T-cell (primary cell): ENCODE measurements around the gene POU1F1. TPM values are rescaled to one million over a fixed set of nuclear protein-coding genes. Genes with fewer than 3 reads are reported as not detected.
"Not testable (repeated sequence)": the region's sequence is repeated elsewhere in the genome, so short reads cannot be mapped to it uniquely, and the experiment has no call there.

Experiments
- ATAC-seq, 4 experiments: fragments of 200-7000 bp in 3 of 4; fragments of 150-1000 bp in 1 of 4; cut with Tn5 transposase; replicated peaks in 1 of 4; 1 replicate in 3 of 4; 2 replicates in 1 of 4; pipeline ENCODE4 v1.10.0; 2021; ENCODE audit warnings: moderate library complexity in 3 of 4, mild to moderate bottlenecking in 2 of 4, moderate number of reproducible peaks in 1 of 4
- CTCF ChIA-PET, 2 donors: fragments of 300-600 bp; sonication (Branson Sonifier 250); formaldehyde crosslinking; loops; one replicate each; lab custom pipeline; 2022; ENCODE audit warnings: antibody characterized with exemption in 2 of 2; lab: Charles Lee
- POLR2A ChIA-PET, 2 donors: fragments of 300-600 bp; sonication (Branson Sonifier 250); formaldehyde crosslinking; loops; one replicate each; lab custom pipeline; 2022; ENCODE audit warnings: antibody characterized with exemption in 2 of 2; lab: Charles Lee
- DNase-seq, 35 experiments: peaks; one replicate each; pipeline versions ENCODE4 v3.0.0 to v3.0.0-alpha.2; 2013 to 2023
- H3K27ac ChIP-seq: one replicate; pipeline ENCODE4 v1.5.1; 2013; ENCODE audit warnings: low read length
- H3K27me3 ChIP-seq, 2 experiments: replicated peaks in 1 of 2; 1 replicate in 1 of 2; 2 replicates in 1 of 2; pipeline versions ENCODE4 v1.6.1 to v1.7.0; 2013; ENCODE audit warnings: low read length in 1 of 2, mixed read lengths in 1 of 2; ENCODE audit not compliant: control insufficient read depth in 2 of 2, insufficient read depth in 2 of 2; ENCODE audit errors: extremely low read depth in 1 of 2
- H3K36me3 ChIP-seq, 2 donors: 1 replicate in 1 of 2; 2 replicates in 1 of 2; pipeline versions ENCODE4 v1.6.1 to v1.7.0; 2013; ENCODE audit warnings: low read length in 1 of 2; ENCODE audit not compliant: control insufficient read depth in 2 of 2, insufficient read depth in 1 of 2; ENCODE audit errors: extremely low read depth in 1 of 2
- H3K4me1 ChIP-seq, 2 experiments: 1 replicate in 1 of 2; 2 replicates in 1 of 2; pipeline versions ENCODE4 v1.6.1 to v1.7.0; 2013; ENCODE audit warnings: low read length in 2 of 2, mixed read lengths in 1 of 2; ENCODE audit not compliant: insufficient read depth in 2 of 2, control insufficient read depth in 1 of 2; ENCODE audit errors: extremely low read depth in 1 of 2
- H3K4me3 ChIP-seq, 2 donors: 1 replicate in 1 of 2; 2 replicates in 1 of 2; pipeline versions ENCODE4 v1.5.1 to v1.7.0; 2013; ENCODE audit warnings: mild to moderate bottlenecking in 2 of 2, low read length in 1 of 2, moderate library complexity in 1 of 2; ENCODE audit not compliant: control insufficient read depth in 1 of 2; ENCODE audit errors: extremely low read depth in 1 of 2
- H3K9me3 ChIP-seq: 2 replicates; pipeline ENCODE4 v1.7.0; 2013
- H3K27ac Mint-ChIP-seq, 2 donors: one replicate each; pipeline ENCODE4 v1.8.0; 2020 to 2021; ENCODE audit warnings: mild to moderate bottlenecking in 2 of 2, mixed read lengths in 2 of 2
- H3K27me3 Mint-ChIP-seq, 2 donors: one replicate each; pipeline ENCODE4 v1.8.0; 2021 to 2022; ENCODE audit warnings: mixed read lengths in 2 of 2
- H3K36me3 Mint-ChIP-seq: one replicate; pipeline ENCODE4 v1.8.0; 2021; ENCODE audit warnings: mixed read lengths
- H3K4me1 Mint-ChIP-seq, 3 donors: one replicate each; pipeline ENCODE4 v1.8.0; 2020 to 2022; ENCODE audit warnings: mixed read lengths in 3 of 3, mild to moderate bottlenecking in 1 of 3
- H3K4me3 Mint-ChIP-seq, 3 donors: one replicate each; pipeline ENCODE4 v1.8.0; 2020 to 2022; ENCODE audit warnings: mild to moderate bottlenecking in 3 of 3, mixed read lengths in 3 of 3, moderate library complexity in 3 of 3
- H3K9me3 Mint-ChIP-seq, 3 donors: one replicate each; pipeline ENCODE4 v1.8.0; 2020 to 2022; ENCODE audit warnings: mixed read lengths in 3 of 3
- WGBS: methylation state at CpG from one replicate; pipeline ENCODE4 v1.1.5; 2013; ENCODE audit warnings: missing lambda C conversion rate; ENCODE audit not compliant: insufficient coverage; 5-methylcytosine and 5-hydroxymethylcytosine counted together
- total RNA-seq, 35 experiments: library from RNA in 6 of 35; stranded (reverse) in 6 of 35; fragments of 120-200 nt in 1 of 35; gene quantifications; one replicate each; pipeline versions ENCODE4 v1.2.1 to v1.2.4 and lab custom pipeline; 2013 to 2026

Gene POU1F1
- total RNA-seq, 5 donors from 2014 or later (not counting 1 experiment from before 2014, with no cell fraction given) = not detected

DNA sequence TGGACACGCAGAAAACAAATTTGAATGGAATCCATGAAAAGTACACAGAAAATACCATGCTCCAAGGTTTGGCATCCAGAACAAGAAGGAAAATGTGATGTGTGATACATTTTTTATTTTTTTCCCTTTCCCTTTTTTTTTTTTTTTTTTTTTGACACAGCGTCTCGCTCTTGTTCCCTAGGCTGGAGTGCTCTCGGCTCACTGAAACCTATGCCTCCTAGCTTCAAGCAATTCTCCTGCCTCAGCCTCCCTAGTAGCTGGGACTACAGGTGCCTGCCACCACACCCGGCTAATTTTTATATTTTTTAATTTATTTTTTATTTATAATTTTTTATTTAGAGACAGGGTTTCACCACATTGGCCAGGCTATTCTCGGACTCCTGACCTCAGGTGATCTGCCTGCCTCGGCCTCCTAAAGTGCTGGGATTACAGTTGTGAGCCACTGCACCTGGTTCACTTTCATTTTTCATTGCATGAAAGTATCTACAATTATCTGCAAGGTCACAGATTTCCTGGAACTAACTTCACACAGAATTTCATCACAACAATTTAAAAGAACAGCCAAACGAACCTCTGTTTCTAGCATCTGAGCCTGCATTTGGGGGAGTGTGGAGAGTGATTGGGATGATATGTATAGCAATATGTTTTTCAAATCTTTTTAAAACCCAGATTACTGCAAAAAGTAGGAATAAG is 8.3 kb downstream of the POU1F1 start:
- Mint-ChIP-seq H3K36me3 (no peaks in the 10 kb centered on the region), H3K4me3 (no peak overlapping the region), H3K27me3 (no peaks in the 10 kb centered on the region), H3K27ac (no peak overlapping the region), H3K9me3 (no peaks in the 10 kb centered on the region), H3K4me1 (peaks cover 21 to 33% (median 22%) of the 10 kb centered on the region in 3 donors)
- ChIA-PET CTCF (no interaction called here), POLR2A (interaction anchor here in 1 of 2 donors (0.6 kb wide), 1 partner anchor 43 kb away, joined by 3 read pairs; no protein-coding TSS in a partner anchor)
- H3K27me3 ChIP-seq = no peaks in the 10 kb centered on the region
- no peak overlapping the region for H3K4me3 ChIP-seq
- ATAC-seq (no peak), DNase-seq (no peak)
- H3K4me1 ChIP-seq = peaks cover 4% of the 10 kb centered on the region in 2 experiments
- H3K27ac ChIP-seq = no peak overlapping the region
- H3K36me3 ChIP-seq = no peaks in the 10 kb centered on the region
- WGBS = no CpG with 5 or more reads among the region's 8 CpGs
- no peaks in the 10 kb centered on the region for H3K9me3 ChIP-seq

DNA sequence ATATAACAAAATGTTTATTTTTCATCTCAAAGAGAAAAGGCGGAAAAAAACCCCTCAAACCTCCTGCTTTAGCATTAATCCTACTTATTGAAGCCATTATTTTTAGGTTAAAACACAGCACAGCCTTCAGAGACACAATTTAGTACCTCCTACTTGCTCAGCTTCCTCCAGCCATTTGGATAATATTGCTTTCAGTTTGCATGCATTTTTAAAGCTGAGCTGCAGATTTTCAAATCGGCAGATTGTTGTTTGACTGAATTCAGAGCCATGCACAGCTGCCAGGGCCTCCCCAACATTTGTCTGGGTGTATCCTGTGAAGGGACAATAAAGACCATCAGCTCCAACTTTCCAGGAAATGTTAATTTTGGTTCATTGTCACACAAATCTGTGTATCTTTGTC is 14.5 kb downstream of the POU1F1 start:
- no peaks in the 10 kb centered on the region for H3K9me3 ChIP-seq
- Mint-ChIP-seq H3K27me3 (no peaks in the 10 kb centered on the region), H3K4me3 (no peak overlapping the region), H3K4me1 (peaks cover 3 to 7% (median 5%) of the 10 kb centered on the region in 3 donors), H3K9me3 (no peaks in the 10 kb centered on the region), H3K27ac (no peak overlapping the region), H3K36me3 (peaks cover 3% of the 10 kb centered on the region)
- H3K27ac ChIP-seq = no peak overlapping the region
- H3K4me1 ChIP-seq = no peaks in the 10 kb centered on the region
- ATAC-seq (no peak), DNase-seq (no peak)
- 71% methylated on average over 1 of the region's 2 CpGs for WGBS
- POLR2A ChIA-PET = no interaction called here
- H3K4me3 ChIP-seq = no peak overlapping the region
- H3K36me3 ChIP-seq = no peaks in the 10 kb centered on the region
- H3K27me3 ChIP-seq = no peaks in the 10 kb centered on the region
- CTCF ChIA-PET = interaction anchor here (0.8 to 3.6 kb wide), 4 partner anchors 40 to 852 kb away, joined by 3 to 16 read pairs (median 4); no protein-coding TSS in a partner anchor

DNA sequence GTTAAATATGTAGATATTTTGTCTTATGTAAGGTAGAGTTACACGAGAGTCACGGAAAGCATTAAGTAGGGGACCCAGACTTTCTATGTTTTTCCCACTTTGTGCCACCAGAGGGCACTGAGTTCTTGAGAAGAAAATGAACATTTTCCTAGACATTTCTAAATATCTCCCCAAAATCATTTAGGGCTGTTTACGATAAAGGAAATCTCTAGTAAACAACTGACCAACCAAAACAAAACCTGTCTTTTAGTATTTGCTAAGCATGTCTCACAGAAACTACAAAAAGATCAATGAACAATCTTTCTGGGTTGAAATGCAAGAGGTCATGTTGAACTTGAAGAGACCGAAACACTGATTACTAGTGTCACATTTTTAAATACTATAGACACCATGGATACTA is 16.1 kb downstream of the POU1F1 start:
- H3K36me3 ChIP-seq = no peaks in the 10 kb centered on the region
- H3K4me1 ChIP-seq = no peaks in the 10 kb centered on the region
- ChIA-PET POLR2A (no interaction called here), CTCF (interaction anchor here (0.6 to 3.6 kb wide), 19 partner anchors 9 to 920 kb away, joined by 3 to 16 read pairs (median 4); partner anchors contain the start of gene CHMP2B (in 1 of the 2))
- Mint-ChIP-seq H3K4me3 (no peak overlapping the region), H3K9me3 (no peaks in the 10 kb centered on the region), H3K36me3 (peaks cover 3% of the 10 kb centered on the region), H3K4me1 (peaks cover 3 to 7% (median 5%) of the 10 kb centered on the region in 3 donors), H3K27me3 (no peaks in the 10 kb centered on the region), H3K27ac (no peak overlapping the region)
- DNase-seq (peak in 26 of 35 experiments; percentile 3 to 61 (median 22)), ATAC-seq (peak in 2 of 4 experiments; percentile 61)
- H3K27me3 ChIP-seq = no peaks in the 10 kb centered on the region
- H3K4me3 ChIP-seq = no peak overlapping the region
- H3K9me3 ChIP-seq = no peaks in the 10 kb centered on the region
- WGBS = no CpG with 5 or more reads among the region's 4 CpGs
- no peak overlapping the region for H3K27ac ChIP-seq

DNA sequence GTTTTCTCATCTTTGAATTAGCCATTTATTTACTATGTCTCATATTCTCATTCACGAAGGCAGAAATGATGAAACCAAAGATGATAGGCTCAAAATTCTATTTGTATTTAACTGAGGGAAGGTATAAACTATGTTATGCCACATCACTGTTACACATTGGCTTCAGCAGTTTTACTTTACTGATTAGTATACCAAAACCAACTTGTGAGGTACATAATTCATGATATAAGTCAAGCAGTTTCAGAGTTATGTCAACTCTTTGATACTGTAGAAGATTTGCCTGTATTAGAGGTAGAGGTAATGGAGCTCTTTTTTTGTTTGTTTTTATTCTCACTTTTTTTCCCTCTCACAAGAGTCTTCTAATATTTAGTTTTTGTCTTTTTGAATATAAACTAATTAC is 26.4 kb downstream of the POU1F1 start:
- H3K27ac Mint-ChIP-seq = no peak overlapping the region
- ATAC-seq = no peak
- DNase-seq = no peak
- H3K4me1 ChIP-seq = no peaks in the 10 kb centered on the region
- no peak overlapping the region for H3K27ac ChIP-seq
- no peaks in the 10 kb centered on the region for H3K27me3 ChIP-seq
- ChIA-PET POLR2A (no interaction called here), CTCF (interaction anchor here in 1 of 2 donors (0.6 kb wide), 1 partner anchor 9 kb away, joined by 3 read pairs; no protein-coding TSS in a partner anchor)
- H3K4me1 Mint-ChIP-seq = peaks cover 0 to 8% (median 5%) of the 10 kb centered on the region in 3 donors
- no peaks in the 10 kb centered on the region for H3K9me3 Mint-ChIP-seq
- H3K36me3 Mint-ChIP-seq = peaks cover 58% of the 10 kb centered on the region
- peaks cover 0 to 26% of the 10 kb centered on the region in 2 donors for H3K36me3 ChIP-seq
- H3K4me3 ChIP-seq = no peak overlapping the region
- H3K27me3 Mint-ChIP-seq = no peaks in the 10 kb centered on the region
- WGBS = no CpG with 5 or more reads among the region's 1 CpG
- no peaks in the 10 kb centered on the region for H3K9me3 ChIP-seq
- no peak overlapping the region for H3K4me3 Mint-ChIP-seq

DNA sequence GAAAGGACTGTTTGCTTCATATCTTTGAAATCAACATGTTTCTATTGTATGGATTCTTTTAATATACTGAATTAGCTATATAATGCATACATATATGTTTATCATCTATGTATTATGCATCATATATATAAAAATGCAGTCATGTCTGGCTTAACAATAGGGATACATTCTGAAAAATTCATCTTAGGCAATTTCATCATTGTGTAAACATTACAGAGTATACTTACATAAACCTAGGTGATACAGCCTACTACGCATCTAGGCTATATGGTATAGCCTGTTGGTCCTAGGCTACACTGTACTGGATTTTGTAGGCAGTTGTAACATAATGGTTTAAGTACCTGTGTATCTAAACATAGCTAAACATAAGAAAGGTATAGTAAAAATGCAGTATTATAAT is 27.6 kb downstream of the POU1F1 start:
- no peaks in the 10 kb centered on the region for H3K9me3 Mint-ChIP-seq
- H3K27me3 Mint-ChIP-seq = no peaks in the 10 kb centered on the region
- H3K4me1 Mint-ChIP-seq = peaks cover 8 to 12% (median 9%) of the 10 kb centered on the region in 3 donors
- Histone ChIP-seq H3K27ac (no peak overlapping the region), H3K4me3 (no peak overlapping the region), H3K4me1 (no peaks in the 10 kb centered on the region), H3K27me3 (no peaks in the 10 kb centered on the region), H3K9me3 (no peaks in the 10 kb centered on the region), H3K36me3 (peaks cover 0 to 23% of the 10 kb centered on the region in 2 donors)
- no peak overlapping the region for H3K4me3 Mint-ChIP-seq
- peaks cover 53% of the 10 kb centered on the region for H3K36me3 Mint-ChIP-seq
- WGBS = no CpG with 5 or more reads among the region's 1 CpG
- ATAC-seq = no peak
- POLR2A ChIA-PET = interaction anchor here in 1 of 2 donors (0.5 kb wide), 1 partner anchor 32 kb away, joined by 5 read pairs; no protein-coding TSS in a partner anchor
- H3K27ac Mint-ChIP-seq = no peak overlapping the region
- DNase-seq = no peak
- CTCF ChIA-PET = interaction anchor here in 1 of 2 donors (0.8 to 1.3 kb wide), 2 partner anchors 12 to 866 kb away, joined by 3 read pairs; no protein-coding TSS in a partner anchor

DNA sequence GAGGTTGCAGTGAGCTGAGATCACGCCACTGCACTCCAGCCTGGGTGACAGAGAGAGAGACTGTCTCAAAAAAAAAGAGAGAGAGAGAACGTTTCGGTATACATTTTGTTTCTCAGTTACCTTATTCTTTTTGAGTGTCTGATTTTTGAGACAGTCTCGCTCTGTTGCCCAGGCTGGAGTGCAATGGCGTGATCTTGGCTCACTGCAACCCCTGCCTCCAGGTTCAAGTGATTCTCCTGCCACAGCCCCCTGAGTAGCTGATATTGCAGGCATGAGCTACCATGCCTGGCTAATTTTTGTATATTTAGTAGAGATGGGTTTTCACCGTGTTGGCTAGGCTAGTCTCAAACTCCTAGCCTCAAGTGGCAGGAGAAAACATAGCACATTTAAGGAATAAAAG is 28.2 kb downstream of the POU1F1 start:
- POLR2A ChIA-PET, DNase-seq, H3K27me3 ChIP-seq, H3K9me3 Mint-ChIP-seq, H3K27ac Mint-ChIP-seq, H3K4me3 ChIP-seq, H3K4me3 Mint-ChIP-seq, H3K27ac ChIP-seq, H3K27me3 Mint-ChIP-seq, ATAC-seq, H3K4me1 ChIP-seq, H3K9me3 ChIP-seq: not testable (repeated sequence)
- peaks cover 0 to 19% of the 10 kb centered on the region in 2 donors for H3K36me3 ChIP-seq
- peaks cover 47% of the 10 kb centered on the region for H3K36me3 Mint-ChIP-seq
- CTCF ChIA-PET = interaction anchor here in 1 of 2 donors (0.8 to 1.4 kb wide), 3 partner anchors 11 to 866 kb away, joined by 3 to 5 read pairs (median 3); no protein-coding TSS in a partner anchor
- 98% methylated on average over 5 of the region's 6 CpGs for WGBS
- H3K4me1 Mint-ChIP-seq = peaks cover 8 to 14% (median 11%) of the 10 kb centered on the region in 3 donors
